Measurements from ENCODE around the gene U2AF2. TPM values are rescaled to one million over a fixed set of nuclear protein-coding genes. Genes with fewer than 3 reads are reported as not detected.

U2AF2 gene
- polyA plus RNA-seq, 6 donors from 2014 or later: 3.2 to 13.7 (median 9.3) TPM

- Mint-ChIP-seq H3K4me1 (peaks cover 12 to 31% (median 20%) of the 10 kb centered on the region in 3 donors), H3K27ac (peak within 1 kb of the TSS; percentile 96 to 100 (median 98)), H3K9me3 (peaks cover 0 to 5% (median 0%) of the 10 kb centered on the region in 7 donors), H3K27me3 (peaks cover 0 to 4% (median 0%) of the 10 kb centered on the region in 3 donors), H3K4me3 (peak within 1 kb of the TSS; percentile 87 to 98 (median 94)), H3K36me3 (no peaks in the 10 kb centered on the region)
- peak; percentile 91 for DNase-seq
- peak; percentile 72 to 76 for ATAC-seq (ENCODE audit: low read depth in 2 of 2)
Measured at GRCh38 chr19:55624109-55625003, 30.5 kb upstream of the U2AF2 start, which contains the start of gene ZNF784. Gene ZNF784, minus strand, starts transcription at chr19:55624566. Its CDS starts 5 bp downstream, at chr19:55624561.

GRCh38 chr19:55625004-55625326 lies 29.9 kb upstream of the U2AF2 start:
- Mint-ChIP-seq H3K4me3 (peak overlapping the region; percentile 87 to 98 (median 94)), H3K36me3 (no peaks in the 10 kb centered on the region), H3K27me3 (peaks cover 0 to 4% (median 0%) of the 10 kb centered on the region in 3 donors), H3K27ac (peak overlapping the region; percentile 96 to 100 (median 98)), H3K9me3 (peaks cover 0 to 5% (median 0%) of the 10 kb centered on the region in 7 donors), H3K4me1 (peaks cover 12 to 31% (median 17%) of the 10 kb centered on the region in 3 donors)
- no peak for ATAC-seq (ENCODE audit: low read depth in 2 of 2)
- DNase-seq: no peak

- H3K36me3 Mint-ChIP-seq: no peaks in the 10 kb centered on the region
- H3K4me3 Mint-ChIP-seq: peak overlapping the region in 4 of 8 donors; percentile 29 to 65 (median 32)
- H3K27me3 Mint-ChIP-seq: peaks cover 0 to 4% (median 0%) of the 10 kb centered on the region in 3 donors
- peaks cover 0 to 5% (median 0%) of the 10 kb centered on the region in 7 donors for H3K9me3 Mint-ChIP-seq
- ATAC-seq (ENCODE audit: low read depth in 2 of 2) (no peak), DNase-seq (no peak)
- peaks cover 12 to 22% (median 17%) of the 10 kb centered on the region in 3 donors for H3K4me1 Mint-ChIP-seq
- no peak overlapping the region for H3K27ac Mint-ChIP-seq
Measured at GRCh38 chr19:55626350-55626749, 28.5 kb upstream of the U2AF2 start.

- no peaks in the 10 kb centered on the region for H3K9me3 Mint-ChIP-seq
Measured at GRCh38 chr19:55632463-55632834, 22.4 kb upstream of the U2AF2 start.

GRCh38 chr19:55633861-55634260 lies 21.0 kb upstream of the U2AF2 start:
- H3K27me3 Mint-ChIP-seq: no peaks in the 10 kb centered on the region
- peaks cover 47 to 65% (median 52%) of the 10 kb centered on the region in 3 donors for H3K4me1 Mint-ChIP-seq
- ATAC-seq (ENCODE audit: low read depth in 2 of 2) (no peak), DNase-seq (no peak)
- peak overlapping the region in 3 of 6 donors; percentile 66 to 100 (median 100) for H3K27ac Mint-ChIP-seq
- H3K36me3 Mint-ChIP-seq: peaks cover 0 to 15% of the 10 kb centered on the region in 2 donors
- peak overlapping the region in 7 of 8 donors; percentile 22 to 100 (median 97) for H3K4me3 Mint-ChIP-seq
- peaks cover 0 to 3% (median 0%) of the 10 kb centered on the region in 7 donors for H3K9me3 Mint-ChIP-seq

More at GRCh38 chr19:55632463-55632834, 22.4 kb upstream of the U2AF2 start:
- ATAC-seq (ENCODE audit: low read depth in 2 of 2) (peak; percentile 42 to 52), DNase-seq (peak; percentile 88)
- Mint-ChIP-seq H3K36me3 (peaks cover 0 to 8% of the 10 kb centered on the region in 2 donors), H3K27ac (peak overlapping the region; percentile 15 to 88 (median 83)), H3K4me3 (peak overlapping the region; percentile 2 to 86 (median 62)), H3K4me1 (peaks cover 40 to 54% (median 44%) of the 10 kb centered on the region in 3 donors), H3K27me3 (peaks cover 0 to 4% (median 0%) of the 10 kb centered on the region in 3 donors)

- Mint-ChIP-seq H3K9me3 (peaks cover 0 to 3% (median 0%) of the 10 kb centered on the region in 7 donors), H3K27ac (peak overlapping the region; percentile 99 to 100 (median 100)), H3K4me3 (peak overlapping the region; percentile 95 to 100 (median 98)), H3K36me3 (peaks cover 0 to 15% of the 10 kb centered on the region in 2 donors), H3K27me3 (no peaks in the 10 kb centered on the region), H3K4me1 (peaks cover 50 to 79% (median 58%) of the 10 kb centered on the region in 3 donors)
- peak in 1 of 2 donors; percentile 6 for ATAC-seq (ENCODE audit: low read depth in 2 of 2)
- no peak for DNase-seq
Measured at GRCh38 chr19:55635334-55635717, 19.5 kb upstream of the U2AF2 start.

GRCh38 chr19:55635856-55636440 lies 18.9 kb upstream of the U2AF2 start:
- DNase-seq (no peak), ATAC-seq (ENCODE audit: low read depth in 2 of 2) (no peak)
- peak overlapping the region; percentile 99 to 100 (median 100) for H3K27ac Mint-ChIP-seq
- peak overlapping the region; percentile 95 to 100 (median 98) for H3K4me3 Mint-ChIP-seq
- peaks cover 50 to 82% (median 60%) of the 10 kb centered on the region in 3 donors for H3K4me1 Mint-ChIP-seq
- peaks cover 0 to 15% of the 10 kb centered on the region in 2 donors for H3K36me3 Mint-ChIP-seq
- peaks cover 0 to 3% (median 0%) of the 10 kb centered on the region in 7 donors for H3K9me3 Mint-ChIP-seq
- H3K27me3 Mint-ChIP-seq: no peaks in the 10 kb centered on the region

- peaks cover 52 to 80% (median 62%) of the 10 kb centered on the region in 3 donors for H3K4me1 Mint-ChIP-seq
- no peak for DNase-seq
- peaks cover 0 to 3% (median 0%) of the 10 kb centered on the region in 7 donors for H3K9me3 Mint-ChIP-seq
- H3K27ac Mint-ChIP-seq: peak overlapping the region in 5 of 6 donors; percentile 16 to 100 (median 82)
- H3K27me3 Mint-ChIP-seq: no peaks in the 10 kb centered on the region
- no peak for ATAC-seq (ENCODE audit: low read depth in 2 of 2)
- peak overlapping the region in 7 of 8 donors; percentile 95 to 100 (median 98) for H3K4me3 Mint-ChIP-seq
- peaks cover 0 to 15% of the 10 kb centered on the region in 2 donors for H3K36me3 Mint-ChIP-seq
Measured at GRCh38 chr19:55636723-55637122, 18.1 kb upstream of the U2AF2 start.

- Mint-ChIP-seq H3K27ac (peak overlapping the region in 4 of 6 donors; percentile 82 to 100 (median 88)), H3K36me3 (peaks cover 0 to 15% of the 10 kb centered on the region in 2 donors), H3K9me3 (peaks cover 0 to 3% (median 0%) of the 10 kb centered on the region in 7 donors), H3K27me3 (no peaks in the 10 kb centered on the region), H3K4me1 (peaks cover 52 to 78% (median 60%) of the 10 kb centered on the region in 3 donors), H3K4me3 (peak overlapping the region in 5 of 8 donors; percentile 6 to 100 (median 73))
- ATAC-seq (ENCODE audit: low read depth in 2 of 2) (no peak), DNase-seq (no peak)
Measured at GRCh38 chr19:55637534-55637933, 17.3 kb upstream of the U2AF2 start.

GRCh38 chr19:55638864-55639359 lies 15.9 kb upstream of the U2AF2 start:
- peak; percentile 46 for DNase-seq
- H3K36me3 Mint-ChIP-seq: peaks cover 0 to 15% of the 10 kb centered on the region in 2 donors
- peaks cover 61 to 79% (median 72%) of the 10 kb centered on the region in 3 donors for H3K4me1 Mint-ChIP-seq
- peaks cover 0 to 3% (median 0%) of the 10 kb centered on the region in 7 donors for H3K9me3 Mint-ChIP-seq
- peak overlapping the region in 6 of 8 donors; percentile 0 to 95 (median 52) for H3K4me3 Mint-ChIP-seq
- ATAC-seq (ENCODE audit: low read depth in 2 of 2): peak; percentile 17 to 22
- peak overlapping the region in 4 of 6 donors; percentile 50 to 71 (median 62) for H3K27ac Mint-ChIP-seq
- no peaks in the 10 kb centered on the region for H3K27me3 Mint-ChIP-seq

GRCh38 chr19:55640043-55640576 lies 14.7 kb upstream of the U2AF2 start:
- peaks cover 63 to 77% (median 75%) of the 10 kb centered on the region in 3 donors for H3K4me1 Mint-ChIP-seq
- peak overlapping the region; percentile 70 to 96 (median 84) for H3K4me3 Mint-ChIP-seq
- peaks cover 0 to 3% (median 0%) of the 10 kb centered on the region in 7 donors for H3K9me3 Mint-ChIP-seq
- ATAC-seq (ENCODE audit: low read depth in 2 of 2) (peak; percentile 49 to 56), DNase-seq (peak; percentile 72)
- peaks cover 0 to 8% of the 10 kb centered on the region in 2 donors for H3K36me3 Mint-ChIP-seq
- no peaks in the 10 kb centered on the region for H3K27me3 Mint-ChIP-seq
- H3K27ac Mint-ChIP-seq: peak overlapping the region; percentile 64 to 94 (median 84)

- Mint-ChIP-seq H3K4me3 (peak within 1 kb of the TSS; percentile 91 to 99 (median 94)), H3K9me3 (peaks cover 0 to 3% (median 0%) of the 10 kb centered on the region in 7 donors), H3K27me3 (no peaks in the 10 kb centered on the region), H3K36me3 (peaks cover 0 to 7% of the 10 kb centered on the region in 2 donors), H3K27ac (peak within 1 kb of the TSS; percentile 66 to 95 (median 89)), H3K4me1 (peaks cover 56 to 77% (median 74%) of the 10 kb centered on the region in 3 donors)
- ATAC-seq (ENCODE audit: low read depth in 2 of 2): peak; percentile 4 to 6
- DNase-seq: peak; percentile 38
Measured at GRCh38 chr19:55640577-55641425, 14.0 kb upstream of the U2AF2 start, which contains the start of gene ZNF580. Gene ZNF580, plus strand, starts transcription at chr19:55641002. Its CDS starts 1,507 bp downstream, at chr19:55642509.
